Endodermal cell (in vitro differentiated cells): ENCODE measurements around the gene ANKS1B. TPM values are rescaled to one million over a fixed set of nuclear protein-coding genes. Genes with fewer than 3 reads are reported as not detected.

Source experiments
- DNase-seq: peaks from one replicate; pipeline ENCODE4 v3.0.0-alpha.2; 2017
- H3K27ac ChIP-seq: 2 replicates; pipeline ENCODE4 v1.5.1; 2013; ENCODE audit warnings: mild to moderate bottlenecking, low read depth, low read length, moderate library complexity
- H3K27me3 ChIP-seq: 2 replicates; pipeline ENCODE4 v1.6.1; 2013; ENCODE audit warnings: mild to moderate bottlenecking, low read length, moderate library complexity; ENCODE audit not compliant: insufficient read depth, control insufficient read depth, poor library complexity, severe bottlenecking
- H3K36me3 ChIP-seq: 2 replicates; pipeline ENCODE4 v1.7.0; 2013; ENCODE audit warnings: mild to moderate bottlenecking, low read length, moderate library complexity; ENCODE audit not compliant: control insufficient read depth, insufficient read depth
- H3K4me1 ChIP-seq: one replicate; pipeline ENCODE4 v1.7.0; 2013; ENCODE audit warnings: low read length; ENCODE audit not compliant: control insufficient read depth, insufficient read depth
- H3K4me3 ChIP-seq: 2 replicates; pipeline ENCODE4 v1.5.1; 2013; ENCODE audit warnings: mild to moderate bottlenecking, low read length, moderate library complexity
- H3K9ac ChIP-seq: 2 replicates; pipeline ENCODE4 v1.6.1; 2013; ENCODE audit warnings: mild to moderate bottlenecking, low read length, moderate library complexity; ENCODE audit not compliant: poor library complexity, severe bottlenecking; ENCODE audit errors: extremely low read depth
- H3K9me3 ChIP-seq: 2 replicates; pipeline ENCODE4 v1.6.1; 2013; ENCODE audit warnings: mild to moderate bottlenecking, low read length, moderate library complexity; ENCODE audit not compliant: control insufficient read depth
- H3K27ac Mint-ChIP-seq: 2 replicates; pipeline ENCODE4 v1.8.0; 2020; ENCODE audit warnings: mixed read lengths
- H3K27me3 Mint-ChIP-seq: 2 replicates; pipeline ENCODE4 v1.8.0; 2021; ENCODE audit warnings: mild to moderate bottlenecking, mixed read lengths; ENCODE audit not compliant: insufficient read depth
- H3K36me3 Mint-ChIP-seq: 2 replicates; pipeline ENCODE4 v1.8.0; 2020; ENCODE audit warnings: low read depth, mixed read lengths
- H3K4me1 Mint-ChIP-seq: 2 replicates; pipeline ENCODE4 v1.8.0; 2020; ENCODE audit warnings: mixed read lengths
- H3K4me3 Mint-ChIP-seq: 2 replicates; pipeline ENCODE4 v1.8.0; 2020; ENCODE audit warnings: mild to moderate bottlenecking, moderate library complexity, mixed read lengths
- H3K9me3 Mint-ChIP-seq: 2 replicates; pipeline ENCODE4 v1.8.0; 2020; ENCODE audit warnings: mild to moderate bottlenecking, mixed read lengths
- CTCF ChIP-seq: fragments of 200-600 bp; sonication (generic); conservative IDR thresholded peaks from 2 replicates; pipeline ENCODE4 v1.5.0; 2021; ENCODE audit warnings: antibody characterized with exemption, mild to moderate bottlenecking
- WGBS, 2 experiments: methylation state at CpG; one replicate each; pipeline versions ENCODE4 v1.1.5 to v1.1.7; 2013; ENCODE audit warnings: missing lambda C conversion rate in 2 of 2, mixed read lengths in 1 of 2; ENCODE audit not compliant: insufficient coverage in 1 of 2, insufficient read length in 1 of 2; 5-methylcytosine and 5-hydroxymethylcytosine counted together
- total RNA-seq, 2 donors: library from RNA; stranded (reverse); fragmentation: NEBNext Ultra II Directional in 1 of 2; extraction: Animal tissue kit (Norgen Biotek cat#: 25700) in 1 of 2; gene quantifications; 2 replicates in 1 of 2; 3 replicates in 1 of 2; pipeline ENCODE4 v1.2.1, GENCODE V29; 2021

ANKS1B gene
- total RNA-seq, 2 donors from 2014 or later = 28.5 to 65.8 TPM

GRCh38 chr12:98793121-98793520 lies 1191.6 kb downstream of the ANKS1B start:
- Histone ChIP-seq H3K9ac (no peak overlapping the region), H3K36me3 (peaks cover 52% of the 10 kb centered on the region), H3K4me3 (no peak overlapping the region), H3K4me1 (no peaks in the 10 kb centered on the region), H3K9me3 (no peaks in the 10 kb centered on the region), H3K27me3 (no peaks in the 10 kb centered on the region), H3K27ac (no peak overlapping the region)
- Mint-ChIP-seq H3K4me1 (no peaks in the 10 kb centered on the region), H3K27me3 (no peaks in the 10 kb centered on the region), H3K9me3 (no peaks in the 10 kb centered on the region), H3K36me3 (peaks cover 66% of the 10 kb centered on the region), H3K27ac (no peak overlapping the region), H3K4me3 (no peak overlapping the region)
- TF ChIP-seq CTCF = no peak
- WGBS, 2 experiments = 88% methylated on average over 2 of the region's 2 CpGs; no CpG with 5 or more reads in 1 of the 2 experiments
- no peak for DNase-seq

- no peaks in the 10 kb centered on the region for H3K9me3 Mint-ChIP-seq
- H3K36me3 Mint-ChIP-seq = peaks cover 63% of the 10 kb centered on the region
- Histone ChIP-seq H3K9me3 (no peaks in the 10 kb centered on the region), H3K4me3 (no peak overlapping the region), H3K36me3 (peaks cover 49% of the 10 kb centered on the region), H3K27ac (no peak overlapping the region), H3K4me1 (no peaks in the 10 kb centered on the region), H3K9ac (no peak overlapping the region), H3K27me3 (no peaks in the 10 kb centered on the region)
- H3K4me3 Mint-ChIP-seq = no peak overlapping the region
- WGBS, 2 experiments = 98 to 100% methylated on average over 1 to 3 of the region's 3 CpGs
- H3K4me1 Mint-ChIP-seq = peaks cover 3% of the 10 kb centered on the region
- no peaks in the 10 kb centered on the region for H3K27me3 Mint-ChIP-seq
- no peak overlapping the region for H3K27ac Mint-ChIP-seq
- TF ChIP-seq CTCF = no peak
- DNase-seq = no peak
Measured at GRCh38 chr12:98791406-98791805, 1193.3 kb downstream of the ANKS1B start.

GRCh38 chr12:98788396-98788795 lies 1196.3 kb downstream of the ANKS1B start:
- Histone ChIP-seq H3K4me1 (no peaks in the 10 kb centered on the region), H3K4me3 (no peak overlapping the region), H3K36me3 (peaks cover 61% of the 10 kb centered on the region), H3K27me3 (no peaks in the 10 kb centered on the region), H3K9me3 (no peaks in the 10 kb centered on the region), H3K27ac (no peak overlapping the region), H3K9ac (no peak overlapping the region)
- Mint-ChIP-seq H3K27me3 (no peaks in the 10 kb centered on the region), H3K36me3 (peaks cover 67% of the 10 kb centered on the region), H3K4me1 (peaks cover 3% of the 10 kb centered on the region), H3K4me3 (no peak overlapping the region), H3K27ac (no peak overlapping the region), H3K9me3 (no peaks in the 10 kb centered on the region)
- 91 to 95% methylated on average over 5 of the region's 5 CpGs for WGBS, 2 experiments
- no peak for TF ChIP-seq CTCF
- no peak for DNase-seq
